ENCODE measurements around the gene BDKRB1.

Gene BDKRB1

GRCh38 chr14:96310906-96311305, 54.9 kb downstream of the BDKRB1 start:
- no peak for ATAC-seq
- TF ChIP-seq TSHZ2 (CRISPR knock-in tag; IDR thresholded peaks at IDR 0.05) (no peak), ZFP3 (CRISPR knock-in tag; IDR thresholded peaks at IDR 0.05) (no peak), CSRNP3 (CRISPR knock-in tag; IDR thresholded peaks at IDR 0.05) (no peak), ZNF70 (CRISPR knock-in tag; IDR thresholded peaks at IDR 0.05) (no peak), ZNF8 (CRISPR knock-in tag; IDR thresholded peaks at IDR 0.05) (no peak), ZFP30 (CRISPR knock-in tag; IDR thresholded peaks at IDR 0.05) (no peak), ESRRG (CRISPR knock-in tag; IDR thresholded peaks at IDR 0.05) (no peak), CREB5 (CRISPR knock-in tag; IDR thresholded peaks at IDR 0.05; ENCODE audit: low read depth) (no peak), OSR1 (CRISPR knock-in tag; IDR thresholded peaks at IDR 0.05) (no peak), TOX (CRISPR knock-in tag; IDR thresholded peaks at IDR 0.05; ENCODE audit: borderline replicate concordance) (no peak), SNAI2 (CRISPR knock-in tag; IDR thresholded peaks at IDR 0.05) (no peak), PATZ1 (CRISPR knock-in tag; IDR thresholded peaks at IDR 0.05; ENCODE audit: borderline replicate concordance) (no peak), PPARA (CRISPR knock-in tag; IDR thresholded peaks at IDR 0.05; ENCODE audit: borderline replicate concordance) (no peak), ARNTL (CRISPR knock-in tag; IDR thresholded peaks at IDR 0.05; ENCODE audit: borderline replicate concordance, low read depth) (no peak), BACH2 (CRISPR knock-in tag; IDR thresholded peaks at IDR 0.05; ENCODE audit: borderline replicate concordance) (no peak), TCF4 (CRISPR knock-in tag; IDR thresholded peaks at IDR 0.05; ENCODE audit: borderline replicate concordance) (no peak)
- TF ChIP-seq, protein P1, sequence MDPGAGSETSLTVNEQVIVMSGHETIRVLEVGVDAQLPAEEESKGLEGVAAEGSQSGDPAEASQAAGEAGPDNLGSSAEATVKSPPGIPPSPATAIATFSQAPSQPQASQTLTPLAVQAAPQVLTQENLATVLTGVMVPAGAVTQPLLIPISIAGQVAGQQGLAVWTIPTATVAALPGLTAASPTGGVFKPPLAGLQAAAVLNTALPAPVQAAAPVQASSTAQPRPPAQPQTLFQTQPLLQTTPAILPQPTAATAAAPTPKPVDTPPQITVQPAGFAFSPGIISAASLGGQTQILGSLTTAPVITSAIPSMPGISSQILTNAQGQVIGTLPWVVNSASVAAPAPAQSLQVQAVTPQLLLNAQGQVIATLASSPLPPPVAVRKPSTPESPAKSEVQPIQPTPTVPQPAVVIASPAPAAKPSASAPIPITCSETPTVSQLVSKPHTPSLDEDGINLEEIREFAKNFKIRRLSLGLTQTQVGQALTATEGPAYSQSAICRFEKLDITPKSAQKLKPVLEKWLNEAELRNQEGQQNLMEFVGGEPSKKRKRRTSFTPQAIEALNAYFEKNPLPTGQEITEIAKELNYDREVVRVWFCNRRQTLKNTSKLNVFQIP (CRISPR knock-in tag; IDR thresholded peaks at IDR 0.05; ENCODE audit: borderline replicate concordance, low read depth), result no peak
